Measurements from ENCODE around the gene PREB.

The PREB gene

DNA sequence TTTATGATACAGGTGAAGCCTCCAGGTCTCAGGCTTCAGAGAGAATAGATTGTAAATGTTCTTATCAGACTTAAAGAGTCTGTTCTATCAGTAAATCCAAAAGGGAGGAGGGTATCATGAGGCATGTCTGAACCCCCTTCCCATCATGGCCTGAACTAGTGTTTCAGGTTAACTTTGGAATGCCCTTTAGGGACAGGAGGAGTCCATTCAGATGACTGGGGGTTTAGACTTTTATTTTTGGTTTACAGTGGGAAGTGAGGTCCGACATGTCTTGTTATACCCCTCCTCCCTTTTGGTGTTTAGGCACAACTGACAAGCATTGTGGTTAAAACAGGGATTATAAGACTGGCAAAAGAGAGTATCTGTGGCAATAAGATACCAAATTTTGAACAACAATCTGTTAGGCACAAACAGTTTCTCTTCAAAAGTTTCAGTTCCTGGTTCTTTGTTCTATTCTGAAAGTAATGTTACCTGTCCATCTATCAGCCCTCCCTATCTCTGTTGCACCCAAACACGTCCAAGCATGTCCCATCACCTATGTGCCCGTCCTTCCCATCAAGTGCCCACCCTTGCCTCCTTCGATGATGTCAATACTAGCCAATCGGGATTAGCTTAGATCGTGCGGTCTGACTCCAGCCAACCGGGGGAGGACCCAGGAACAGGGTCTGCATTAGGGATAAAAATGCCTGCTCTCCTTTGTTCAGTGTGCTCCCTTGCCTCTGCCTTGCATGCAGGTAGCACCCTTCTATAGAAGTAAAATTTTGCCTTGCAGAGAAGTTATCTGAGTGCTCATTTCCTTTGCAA, 30.7 kb upstream of the PREB start:
- H3K4me3 ChIP-seq (replicated peaks; ENCODE audit: low read depth, low read length): no peak overlapping the region
- no peaks in the 10 kb centered on the region for H3K27me3 ChIP-seq (replicated peaks; ENCODE audit: control insufficient read depth, insufficient read depth, low read length)
- H3K36me3 ChIP-seq (ENCODE audit: control insufficient read depth, insufficient read depth, low read length): no peaks in the 10 kb centered on the region
- peak; percentile 62 for DNase-seq (ENCODE audit: extremely low read depth, insufficient read length)
- TF ChIP-seq, protein P1, sequence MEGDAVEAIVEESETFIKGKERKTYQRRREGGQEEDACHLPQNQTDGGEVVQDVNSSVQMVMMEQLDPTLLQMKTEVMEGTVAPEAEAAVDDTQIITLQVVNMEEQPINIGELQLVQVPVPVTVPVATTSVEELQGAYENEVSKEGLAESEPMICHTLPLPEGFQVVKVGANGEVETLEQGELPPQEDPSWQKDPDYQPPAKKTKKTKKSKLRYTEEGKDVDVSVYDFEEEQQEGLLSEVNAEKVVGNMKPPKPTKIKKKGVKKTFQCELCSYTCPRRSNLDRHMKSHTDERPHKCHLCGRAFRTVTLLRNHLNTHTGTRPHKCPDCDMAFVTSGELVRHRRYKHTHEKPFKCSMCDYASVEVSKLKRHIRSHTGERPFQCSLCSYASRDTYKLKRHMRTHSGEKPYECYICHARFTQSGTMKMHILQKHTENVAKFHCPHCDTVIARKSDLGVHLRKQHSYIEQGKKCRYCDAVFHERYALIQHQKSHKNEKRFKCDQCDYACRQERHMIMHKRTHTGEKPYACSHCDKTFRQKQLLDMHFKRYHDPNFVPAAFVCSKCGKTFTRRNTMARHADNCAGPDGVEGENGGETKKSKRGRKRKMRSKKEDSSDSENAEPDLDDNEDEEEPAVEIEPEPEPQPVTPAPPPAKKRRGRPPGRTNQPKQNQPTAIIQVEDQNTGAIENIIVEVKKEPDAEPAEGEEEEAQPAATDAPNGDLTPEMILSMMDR (IDR thresholded peaks at IDR 0.05; ENCODE audit: insufficient read depth, low read length, poor library complexity, severe bottlenecking): no peak

DNA sequence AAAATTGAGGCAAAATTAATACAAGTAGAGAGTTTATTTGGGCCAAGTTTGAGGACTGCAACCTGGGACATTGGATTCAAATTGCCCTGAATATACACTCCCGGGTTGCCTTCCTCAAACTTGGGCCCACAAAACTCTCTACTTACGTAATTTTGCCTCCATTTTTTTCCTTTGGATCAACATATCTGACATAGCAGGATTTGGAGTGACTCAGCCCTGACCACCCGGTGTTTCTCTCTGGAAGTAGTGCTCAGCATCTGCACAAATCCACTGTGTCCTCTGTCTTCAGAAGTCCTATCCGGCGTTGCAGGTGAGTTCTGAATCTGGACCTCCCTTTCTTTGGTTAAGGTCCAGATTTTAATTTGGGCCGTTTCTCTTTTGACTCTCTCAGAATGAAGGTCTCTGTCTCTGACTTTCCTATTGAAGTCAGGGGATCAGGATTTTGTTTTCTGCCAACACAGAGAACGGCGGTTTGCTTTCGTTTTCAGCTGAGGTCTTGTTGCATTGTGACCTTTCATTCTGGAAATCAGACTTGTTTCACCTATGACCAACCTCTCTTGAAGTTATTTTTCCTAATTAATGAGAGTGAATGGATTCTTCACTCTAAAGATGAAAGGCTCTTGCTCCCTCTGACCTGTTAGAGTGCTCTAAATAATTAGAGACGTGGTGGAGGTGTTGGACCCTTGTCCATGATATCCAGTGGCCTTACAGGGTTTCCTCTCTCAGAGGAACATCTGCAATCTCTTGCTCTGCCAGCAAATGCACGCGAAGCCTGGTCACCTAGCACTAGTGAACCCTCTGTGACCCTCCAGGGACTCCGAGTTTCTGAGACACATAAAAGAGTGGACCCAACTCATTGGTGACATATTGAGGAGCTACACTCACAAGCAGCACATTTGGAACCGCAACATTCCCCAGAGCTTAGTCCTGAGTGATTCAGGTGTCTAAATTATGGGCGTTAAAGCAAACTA, 28.0 kb upstream of the PREB start:
- TF ChIP-seq, protein P1 (IDR thresholded peaks at IDR 0.05; ENCODE audit: insufficient read depth, low read length, poor library complexity, severe bottlenecking): no peak
- Histone ChIP-seq H3K4me3 (replicated peaks; ENCODE audit: low read depth, low read length) (no peak overlapping the region), H3K36me3 (ENCODE audit: control insufficient read depth, insufficient read depth, low read length) (no peaks in the 10 kb centered on the region), H3K27me3 (replicated peaks; ENCODE audit: control insufficient read depth, insufficient read depth, low read length) (no peaks in the 10 kb centered on the region)
- DNase-seq (ENCODE audit: extremely low read depth, insufficient read length): no peak

DNA sequence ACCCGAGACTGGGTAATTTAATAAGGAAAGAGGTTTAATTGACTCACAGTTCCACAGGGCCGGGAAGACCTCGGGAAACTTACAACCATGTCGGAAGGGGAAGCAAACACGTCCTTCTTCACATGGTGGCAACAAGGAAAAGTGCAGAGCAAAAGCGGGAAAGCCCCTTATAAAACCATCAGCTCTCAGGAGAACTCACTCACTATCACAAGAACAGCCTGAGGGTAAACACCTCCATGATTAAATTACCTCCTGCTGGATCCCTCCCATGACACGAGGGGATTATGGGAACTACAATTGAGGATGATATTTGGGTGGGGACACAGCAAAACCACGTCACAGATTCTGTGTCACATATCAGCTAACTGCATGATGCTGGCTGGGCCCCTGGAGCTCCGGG, 25.8 kb upstream of the PREB start:
- no peak for DNase-seq (ENCODE audit: extremely low read depth, insufficient read length)
- no peaks in the 10 kb centered on the region for H3K36me3 ChIP-seq (ENCODE audit: control insufficient read depth, insufficient read depth, low read length)
- H3K27me3 ChIP-seq (replicated peaks; ENCODE audit: control insufficient read depth, insufficient read depth, low read length): no peaks in the 10 kb centered on the region
- no peak overlapping the region for H3K4me3 ChIP-seq (replicated peaks; ENCODE audit: low read depth, low read length)
- TF ChIP-seq, protein P1 (IDR thresholded peaks at IDR 0.05; ENCODE audit: insufficient read depth, low read length, poor library complexity, severe bottlenecking): no peak

DNA sequence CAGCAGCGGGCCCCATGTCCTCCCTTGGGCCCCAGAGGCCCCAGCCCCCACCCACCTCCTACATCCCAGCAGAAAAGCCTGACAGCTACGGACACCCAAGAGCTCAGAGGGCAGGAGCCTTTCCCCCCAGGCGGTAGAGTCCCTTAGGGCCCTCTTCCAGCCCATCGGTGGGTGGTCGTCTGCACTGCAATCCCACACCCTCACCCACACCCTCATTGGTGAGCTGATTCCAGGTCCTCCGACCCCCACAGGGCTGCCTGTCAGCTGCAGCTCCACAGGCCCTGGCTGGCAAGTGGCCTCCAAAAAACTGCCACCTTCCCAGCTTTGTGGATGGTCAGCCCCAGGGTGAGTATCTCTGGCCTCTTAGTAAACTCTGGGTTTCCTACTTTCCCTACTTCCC, 24.8 kb upstream of the PREB start:
- no peak overlapping the region for H3K4me3 ChIP-seq (replicated peaks; ENCODE audit: low read depth, low read length)
- H3K27me3 ChIP-seq (replicated peaks; ENCODE audit: control insufficient read depth, insufficient read depth, low read length): no peaks in the 10 kb centered on the region
- DNase-seq (ENCODE audit: extremely low read depth, insufficient read length): no peak
- no peaks in the 10 kb centered on the region for H3K36me3 ChIP-seq (ENCODE audit: control insufficient read depth, insufficient read depth, low read length)
- TF ChIP-seq, protein P1 (IDR thresholded peaks at IDR 0.05; ENCODE audit: insufficient read depth, low read length, poor library complexity, severe bottlenecking): no peak

DNA sequence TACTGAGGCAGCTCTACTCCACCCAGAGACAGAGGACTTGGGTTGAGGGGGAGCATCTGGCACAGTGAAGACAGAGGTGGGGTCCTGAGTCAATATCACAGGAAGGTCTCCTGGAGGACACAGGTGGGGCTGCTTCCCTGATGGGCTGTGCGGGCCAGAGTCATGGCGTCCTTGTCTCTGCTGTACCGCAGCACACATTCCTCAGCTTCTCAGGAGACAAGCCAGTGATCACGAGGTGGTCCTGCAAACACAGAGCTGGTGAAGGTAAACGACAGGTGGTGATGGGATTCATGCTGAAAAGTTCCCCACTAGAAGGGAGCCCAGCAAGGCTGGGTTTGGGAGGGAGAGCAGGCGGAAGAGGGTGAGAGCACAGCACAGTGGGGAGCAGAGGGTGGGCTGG, 24.0 kb upstream of the PREB start:
- no peak for DNase-seq (ENCODE audit: extremely low read depth, insufficient read length)
- no peaks in the 10 kb centered on the region for H3K27me3 ChIP-seq (replicated peaks; ENCODE audit: control insufficient read depth, insufficient read depth, low read length)
- TF ChIP-seq, protein P1 (IDR thresholded peaks at IDR 0.05; ENCODE audit: insufficient read depth, low read length, poor library complexity, severe bottlenecking): no peak
- no peaks in the 10 kb centered on the region for H3K36me3 ChIP-seq (ENCODE audit: control insufficient read depth, insufficient read depth, low read length)
- no peak overlapping the region for H3K4me3 ChIP-seq (replicated peaks; ENCODE audit: low read depth, low read length)
